Suprapubic skin (tissue), 4 donors: ENCODE results near the gene THRAP3. TPM values are rescaled to one million over a fixed set of nuclear protein-coding genes. Genes with fewer than 3 reads are reported as not detected.
A peak's percentile ranks its signal among the peaks of the same experiment; 100 is the strongest.

Experiments
- DNase-seq, 2 donors: peaks; one replicate each; pipeline ENCODE4 v3.0.0-alpha.2; 2019; ENCODE audit warnings: low spot score in 2 of 2
- H3K27ac ChIP-seq: fragments of 200-600 bp; sonication (generic); one replicate; pipeline ENCODE4 v1.5.1; 2019
- H3K27me3 ChIP-seq: fragments of 200-600 bp; sonication (generic); one replicate; pipeline ENCODE4 v1.5.1; 2019
- H3K36me3 ChIP-seq: fragments of 200-600 bp; sonication (generic); one replicate; pipeline ENCODE4 v1.5.1; 2019
- H3K4me1 ChIP-seq: fragments of 200-600 bp; sonication (generic); one replicate; pipeline ENCODE4 v1.5.1; 2019
- H3K4me3 ChIP-seq: fragments of 200-600 bp; sonication (generic); one replicate; pipeline ENCODE4 v1.5.1; 2019; ENCODE audit warnings: mild to moderate bottlenecking
- H3K9me3 ChIP-seq: fragments of 200-600 bp; sonication (generic); one replicate; pipeline ENCODE4 v1.5.1; 2019
- CTCF ChIP-seq, 2 donors: fragments of 200-600 bp in 1 of 2; fragments of 450-650 bp in 1 of 2; sonication (generic) in 1 of 2; IDR thresholded peaks; one replicate each; pipeline ENCODE4 v1.5.1; 2016 to 2019; ENCODE audit warnings: antibody characterized with exemption in 2 of 2, mild to moderate bottlenecking in 1 of 2, moderate library complexity in 1 of 2
- EP300 ChIP-seq: sonication (generic); formaldehyde crosslinking; IDR thresholded peaks from one replicate; pipeline ENCODE4 v1.6.1; 2017; ENCODE audit warnings: antibody characterized with exemption
- POLR2A ChIP-seq, 2 donors: fragments of 450-650 bp; IDR thresholded peaks; one replicate each; pipeline ENCODE4 v1.6.1; 2017; ENCODE audit warnings: antibody characterized with exemption in 2 of 2, mild to moderate bottlenecking in 2 of 2, moderate library complexity in 2 of 2
- POLR2AphosphoS5 ChIP-seq, 3 donors: sonication (generic); formaldehyde crosslinking; IDR thresholded peaks; one replicate each; pipeline ENCODE4 v1.6.1; 2017; ENCODE audit warnings: antibody characterized with exemption in 3 of 3
- WGBS: methylation state at CpG from one replicate; pipeline ENCODE4 v1.1.5; 2018; 5-methylcytosine and 5-hydroxymethylcytosine counted together
- total RNA-seq, 4 donors: library from RNA; depleted of rRNA; stranded (reverse); fragments of >200 nt; gene quantifications; one replicate each; pipeline ENCODE4 v1.1.0, GENCODE V29; 2016

The THRAP3 gene
- total RNA-seq, 4 donors from 2014 or later, result 73.3 to 93.3 (median 78.2) TPM

DNA sequence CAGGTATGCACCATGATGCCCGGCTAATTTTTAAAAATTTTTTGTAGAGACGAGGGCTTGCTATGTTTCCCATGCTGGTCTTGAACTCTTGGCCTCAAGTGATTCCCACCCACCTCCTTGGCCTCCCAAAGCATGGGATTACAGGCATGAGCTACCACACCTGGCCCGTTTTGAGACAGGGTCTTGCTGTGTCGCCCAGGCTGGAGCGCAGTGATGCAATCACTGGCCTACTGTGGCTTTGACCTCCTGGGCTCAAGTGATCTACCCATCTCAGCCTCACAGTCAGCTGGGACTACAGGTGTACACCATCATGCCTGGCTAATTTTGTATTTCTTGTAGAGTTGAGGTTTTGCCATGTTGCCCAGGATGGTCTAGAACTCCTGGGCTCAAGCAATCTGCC is 74.4 kb downstream of the THRAP3 start:
- no peak overlapping the region for H3K4me3 ChIP-seq
- WGBS, result 89% methylated on average over 5 of the region's 5 CpGs
- H3K9me3 ChIP-seq, result no peaks in the 10 kb centered on the region
- peaks cover 72% of the 10 kb centered on the region for H3K36me3 ChIP-seq
- H3K27me3 ChIP-seq, result no peaks in the 10 kb centered on the region
- TF ChIP-seq POLR2AphosphoS5 (IDR thresholded peaks at IDR 0.05) (no peak), EP300 (no peak), POLR2A (IDR thresholded peaks at IDR 0.05) (no peak), CTCF (IDR thresholded peaks at IDR 0.05) (no peak)
- H3K27ac ChIP-seq, result peak overlapping the region; percentile 84
- H3K4me1 ChIP-seq, result peaks cover 34% of the 10 kb centered on the region
- DNase-seq, result no peak

DNA sequence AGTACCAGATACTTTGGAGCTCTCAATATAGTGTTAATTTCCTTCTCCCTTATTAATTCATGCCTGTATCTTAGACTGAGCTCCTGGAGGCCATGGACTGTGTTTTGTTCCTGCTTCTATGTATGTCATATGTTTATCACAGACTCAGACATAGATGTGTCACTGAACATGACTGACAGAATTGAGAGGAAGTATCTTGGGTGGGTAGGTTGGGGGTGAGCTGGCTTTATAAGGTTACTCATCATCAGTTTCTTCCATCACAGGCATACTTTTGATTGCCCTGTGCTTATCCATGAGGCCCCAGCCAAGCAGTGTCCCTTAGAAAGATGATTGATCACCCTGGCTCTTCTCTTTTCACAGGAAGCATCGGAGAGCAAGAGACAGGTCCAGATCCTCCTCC is 76.3 kb downstream of the THRAP3 start:
- Histone ChIP-seq H3K4me3 (no peak overlapping the region), H3K36me3 (peaks cover 68% of the 10 kb centered on the region), H3K27ac (peak overlapping the region; percentile 84), H3K9me3 (no peaks in the 10 kb centered on the region), H3K4me1 (peaks cover 37% of the 10 kb centered on the region), H3K27me3 (no peaks in the 10 kb centered on the region)
- no peak for TF ChIP-seq POLR2A (IDR thresholded peaks at IDR 0.05)
- no peak for TF ChIP-seq POLR2AphosphoS5 (IDR thresholded peaks at IDR 0.05)
- TF ChIP-seq CTCF (IDR thresholded peaks at IDR 0.05), result no peak
- TF ChIP-seq EP300, result no peak
- 63% methylated on average over 1 of the region's 1 CpG for WGBS
- DNase-seq, result no peak

- Histone ChIP-seq H3K27ac (peak overlapping the region; percentile 84), H3K9me3 (no peaks in the 10 kb centered on the region), H3K4me3 (no peak overlapping the region), H3K27me3 (no peaks in the 10 kb centered on the region), H3K4me1 (peaks cover 44% of the 10 kb centered on the region), H3K36me3 (peaks cover 66% of the 10 kb centered on the region)
- WGBS, result 55% methylated on average over 1 of the region's 1 CpG
- no peak for DNase-seq
- TF ChIP-seq POLR2A (IDR thresholded peaks at IDR 0.05), result no peak
- TF ChIP-seq POLR2AphosphoS5 (IDR thresholded peaks at IDR 0.05), result no peak
- no peak for TF ChIP-seq CTCF (IDR thresholded peaks at IDR 0.05)
- no peak for TF ChIP-seq EP300
Measured at GRCh38 chr1:36301220-36301619, 77.0 kb downstream of the THRAP3 start.

GRCh38 chr1:36303244-36303643 is 79.0 kb downstream of the THRAP3 start:
- H3K4me3 ChIP-seq, result no peak overlapping the region
- no peak overlapping the region for H3K27ac ChIP-seq
- TF ChIP-seq EP300 (no peak), POLR2A (IDR thresholded peaks at IDR 0.05) (no peak), POLR2AphosphoS5 (IDR thresholded peaks at IDR 0.05) (no peak), CTCF (IDR thresholded peaks at IDR 0.05) (no peak)
- no peak for DNase-seq
- H3K36me3 ChIP-seq, result peaks cover 47% of the 10 kb centered on the region
- peaks cover 54% of the 10 kb centered on the region for H3K4me1 ChIP-seq
- no peaks in the 10 kb centered on the region for H3K27me3 ChIP-seq
- H3K9me3 ChIP-seq, result no peaks in the 10 kb centered on the region
- 68% methylated on average over 5 of the region's 5 CpGs for WGBS

DNA sequence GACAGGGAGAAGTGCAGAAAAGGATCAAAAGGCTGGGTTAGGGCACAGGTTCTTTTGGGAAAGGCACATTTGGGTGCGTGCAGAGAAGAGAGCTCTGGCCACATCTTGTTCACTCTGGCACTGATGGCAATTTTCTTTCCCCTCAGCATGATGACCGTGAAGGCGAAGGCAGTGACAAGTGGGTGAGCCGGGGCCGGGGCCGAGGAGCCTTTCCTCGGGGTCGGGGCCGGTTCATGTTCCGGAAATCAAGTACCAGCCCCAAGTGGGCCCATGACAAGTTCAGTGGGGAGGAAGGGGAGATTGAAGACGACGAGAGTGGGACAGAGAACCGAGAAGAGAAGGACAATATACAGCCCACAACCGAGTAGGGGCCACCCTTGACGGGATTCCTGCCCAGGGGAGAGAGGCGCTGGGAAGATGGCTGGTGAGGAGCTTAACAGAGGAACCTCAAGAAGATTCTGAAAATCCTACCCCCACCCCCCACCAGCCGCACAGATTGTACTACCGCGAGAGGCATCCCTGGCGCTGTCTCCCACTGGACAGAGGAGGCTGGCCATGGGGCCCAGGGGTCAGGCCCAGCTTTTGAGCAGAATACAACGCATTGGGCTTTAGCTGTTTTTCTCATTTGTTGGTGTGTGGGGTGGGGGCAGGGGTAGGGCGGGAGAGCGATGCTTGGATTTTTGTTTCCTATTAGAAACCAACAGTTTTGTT is 79.6 kb downstream of the THRAP3 start:
- Histone ChIP-seq H3K27me3 (no peaks in the 10 kb centered on the region), H3K36me3 (peaks cover 41% of the 10 kb centered on the region), H3K4me1 (peaks cover 51% of the 10 kb centered on the region), H3K9me3 (no peaks in the 10 kb centered on the region), H3K27ac (no peak overlapping the region), H3K4me3 (no peak overlapping the region)
- DNase-seq, result peak in 1 of 2 donors; percentile 64
- TF ChIP-seq EP300 (no peak), CTCF (IDR thresholded peaks at IDR 0.05) (no peak), POLR2A (IDR thresholded peaks at IDR 0.05) (no peak), POLR2AphosphoS5 (IDR thresholded peaks at IDR 0.05) (no peak)
- WGBS, result 91% methylated on average over 23 of the region's 23 CpGs
